ENCODE measurements around the gene SMAP2.

DNA sequence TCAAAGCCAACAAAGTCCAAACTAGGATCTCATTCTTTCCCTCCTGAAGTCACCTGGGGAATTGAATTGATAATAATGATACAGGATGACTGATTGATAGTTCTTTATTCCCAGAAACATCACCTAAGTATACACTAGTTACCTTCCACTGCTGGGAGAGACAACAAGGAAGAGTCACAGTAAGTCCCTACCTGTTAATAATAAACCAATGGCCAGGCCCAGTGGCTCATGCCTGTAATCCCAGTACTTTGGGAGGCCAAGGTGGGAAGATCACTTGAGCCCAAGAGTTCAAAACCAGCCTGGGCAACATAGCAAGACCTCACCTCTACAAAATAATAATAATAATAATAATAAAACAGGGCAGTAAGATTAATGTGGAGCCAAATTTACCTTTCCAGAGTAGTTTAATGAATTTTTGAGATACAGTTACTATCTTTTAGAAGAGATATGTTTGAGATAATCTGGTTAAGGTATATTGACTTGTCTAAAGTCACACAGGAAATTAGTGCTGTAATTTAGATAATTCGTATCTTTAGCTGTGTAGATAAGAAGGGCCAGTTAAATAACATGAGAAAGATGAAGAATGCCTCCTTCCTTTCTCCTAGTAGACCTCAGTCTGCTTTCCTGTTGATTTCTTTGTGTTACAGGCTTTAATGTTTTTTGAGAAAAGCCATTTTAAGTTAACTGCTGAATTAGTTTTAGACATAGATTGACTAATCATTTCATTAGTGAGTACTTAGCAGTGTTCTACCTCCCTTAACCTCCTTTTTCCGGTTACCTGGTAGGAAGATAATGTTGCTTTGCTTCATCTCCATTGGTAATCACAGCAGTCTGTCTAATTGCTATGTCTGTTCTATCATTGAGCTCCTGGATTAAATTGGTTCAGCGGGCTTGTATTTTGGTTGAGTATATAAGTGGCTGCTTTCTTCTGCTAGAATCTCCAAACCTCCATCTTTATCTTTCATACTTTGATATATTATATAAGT lies 22.0 kb downstream of the SMAP2 start:
- TF ChIP-seq POLR2A (IDR thresholded peaks at IDR 0.05; ENCODE audit: low read length) (no peak), GATA1 (IDR thresholded peaks at IDR 0.05; ENCODE audit: low read depth, low read length) (no peak)

Measured in erythroblast (primary cell).